ENCODE data around the gene RNASE12.
"Not testable (repeated sequence)": the region's sequence is repeated elsewhere in the genome, so short reads cannot be mapped to it uniquely, and the experiment has no call there.

Gene RNASE12

DNA sequence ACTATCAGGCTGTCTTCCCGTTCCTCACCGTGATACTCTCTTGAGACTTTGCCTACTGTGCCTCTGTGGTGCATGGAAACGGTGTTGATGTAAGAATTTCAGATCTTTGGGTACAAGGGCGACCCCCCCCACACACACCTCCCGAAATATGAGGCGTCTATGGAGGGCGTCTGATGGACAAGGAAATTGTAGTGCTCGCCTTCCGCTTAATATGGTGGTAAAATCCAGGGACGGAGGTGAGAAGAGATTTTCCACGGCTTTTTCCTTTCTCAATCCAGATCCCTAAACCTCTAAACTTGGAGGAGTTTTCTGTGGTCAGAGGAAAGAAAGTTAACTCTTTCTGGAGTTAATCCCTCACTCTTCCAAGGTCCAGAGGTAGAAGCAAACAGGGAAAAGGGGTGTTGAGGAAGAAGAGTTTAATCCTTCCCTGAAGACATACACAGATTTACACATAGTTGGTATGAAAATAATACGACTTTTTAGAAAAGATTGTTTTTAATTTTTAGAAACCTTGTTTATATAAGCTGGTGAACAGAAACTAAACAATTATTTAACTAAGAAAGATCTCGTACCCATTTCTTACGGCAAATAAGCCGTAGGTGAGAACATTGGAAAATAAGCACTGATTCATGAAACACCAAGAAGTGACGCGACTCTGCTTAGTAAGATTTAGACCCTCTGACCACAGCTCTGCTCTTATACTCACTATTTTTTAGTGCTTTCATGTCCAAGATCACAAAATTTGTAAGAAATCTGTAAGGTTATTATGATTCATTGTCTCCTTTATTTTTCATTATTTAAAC lies 23.1 kb upstream of the RNASE12 start:
- DNase-seq (ENCODE audit: low read depth): no peak

DNA sequence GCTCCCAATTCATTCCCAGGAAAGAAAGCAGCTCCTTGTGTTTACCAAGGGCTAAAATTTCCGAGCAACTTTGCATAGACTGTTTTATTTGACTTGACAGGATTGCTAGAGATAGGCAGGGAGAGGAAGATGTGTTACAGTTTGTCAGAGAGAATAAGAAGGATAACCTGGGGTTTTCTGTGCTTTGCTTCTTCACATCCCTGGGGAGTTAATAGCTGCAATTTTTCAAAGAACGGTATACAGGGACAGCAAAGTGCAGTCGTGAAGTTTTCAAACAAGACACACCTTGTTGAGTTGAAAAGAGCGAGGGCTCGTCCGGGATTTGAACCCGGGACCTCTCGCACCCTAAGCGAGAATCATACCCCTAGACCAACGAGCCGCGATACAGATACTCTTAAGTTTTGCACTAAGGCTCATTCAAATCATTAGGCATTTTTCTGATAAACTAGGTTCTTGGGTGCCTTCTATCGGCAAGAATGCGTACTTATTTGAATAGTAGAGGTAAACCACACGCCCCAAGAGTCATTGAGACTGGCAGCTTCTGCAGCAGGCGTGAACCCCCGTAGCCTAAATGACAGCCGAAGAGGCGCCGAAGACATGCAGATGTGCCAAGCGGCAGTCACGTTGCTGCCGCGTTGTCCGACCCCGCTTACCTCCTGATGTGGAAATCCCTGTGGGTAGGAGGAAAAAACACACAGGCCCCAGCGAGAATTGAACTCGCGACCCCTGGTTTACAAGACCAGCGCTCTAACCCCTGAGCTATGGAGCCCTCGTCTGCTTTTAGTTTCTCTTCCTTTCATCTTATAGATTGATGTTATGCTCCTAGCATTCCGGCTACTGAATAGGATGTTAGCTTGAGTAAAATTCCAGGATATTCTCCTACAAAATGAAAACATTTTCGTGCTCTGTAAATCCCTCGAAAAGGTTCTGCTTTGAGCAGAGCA lies 22.2 kb upstream of the RNASE12 start:
- DNase-seq (ENCODE audit: low read depth): peak; percentile 98

DNA sequence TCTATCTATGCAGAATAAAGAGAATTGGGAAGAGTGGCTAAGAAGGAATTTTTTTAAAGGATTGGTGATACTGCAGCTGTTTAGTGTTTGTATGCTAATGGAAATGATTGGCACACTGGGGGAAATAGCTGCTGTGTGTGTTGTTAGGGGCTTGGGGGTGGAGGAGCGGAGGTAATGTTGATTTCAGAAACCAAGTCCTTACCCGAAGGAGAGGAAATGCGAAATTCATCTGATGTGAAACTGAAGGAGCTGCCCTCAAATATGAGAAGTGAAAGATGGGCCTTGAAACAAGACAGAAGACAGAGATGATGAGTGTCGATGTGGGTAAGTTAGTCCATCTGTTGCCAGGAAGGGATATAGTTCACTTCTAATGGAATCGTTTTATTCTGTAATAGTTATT lies 21.2 kb upstream of the RNASE12 start:
- DNase-seq (ENCODE audit: low read depth): no peak

DNA sequence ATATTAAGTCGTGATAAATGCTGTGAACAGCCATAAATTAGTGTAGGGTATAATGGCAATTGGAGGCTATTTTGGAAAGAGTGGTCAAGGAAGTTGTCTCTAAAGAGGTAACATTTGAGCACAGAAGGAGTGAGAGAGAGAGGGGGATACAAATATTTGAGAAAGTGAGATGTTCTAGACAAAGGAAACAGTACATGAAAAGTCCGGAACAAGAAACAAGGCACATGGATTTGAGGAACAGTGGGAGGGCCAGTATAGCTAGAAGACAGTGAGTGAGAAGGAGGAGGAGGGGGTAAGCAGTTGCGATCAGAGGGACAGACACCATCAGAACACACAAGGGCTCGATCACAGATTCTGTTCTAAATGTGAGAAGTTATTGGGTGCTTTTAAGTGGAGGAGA lies 20.1 kb upstream of the RNASE12 start:
- no peak for DNase-seq (ENCODE audit: low read depth)

DNA sequence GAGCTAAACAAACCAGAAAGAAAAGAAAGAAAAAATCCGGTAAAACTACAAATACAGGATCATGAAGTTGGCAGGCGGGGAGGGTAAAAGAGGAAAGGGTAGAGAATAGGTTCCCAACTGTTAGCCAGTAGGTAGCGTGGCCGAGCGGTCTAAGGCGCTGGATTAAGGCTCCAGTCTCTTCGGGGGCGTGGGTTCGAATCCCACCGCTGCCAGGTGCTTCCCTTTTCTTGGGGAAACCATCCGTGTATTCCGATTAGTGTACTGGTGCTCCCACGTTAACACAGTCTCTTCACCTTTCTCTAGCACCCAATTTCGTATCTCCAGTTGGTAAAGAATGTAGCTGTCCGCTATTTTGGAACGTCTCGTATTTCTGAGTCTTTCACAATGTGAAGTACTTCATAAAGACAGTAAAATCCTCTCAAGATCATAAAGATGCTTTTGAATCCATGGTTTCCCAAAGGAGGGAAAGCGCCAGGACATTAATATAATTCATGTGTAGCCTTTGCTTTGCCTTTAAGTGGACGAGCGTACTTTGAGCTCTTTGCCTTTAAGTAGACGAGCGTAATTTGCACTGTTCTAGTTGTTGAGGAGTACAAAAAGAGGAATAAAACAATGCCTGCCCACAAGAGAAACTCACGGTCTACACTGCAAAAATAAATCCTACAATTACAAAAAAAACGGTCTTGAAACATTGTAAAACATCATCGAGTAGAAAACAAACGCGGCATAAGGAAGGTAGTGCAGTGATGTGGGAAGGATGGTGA lies 19.0 kb upstream of the RNASE12 start:
- no peak for DNase-seq (ENCODE audit: low read depth)

DNA sequence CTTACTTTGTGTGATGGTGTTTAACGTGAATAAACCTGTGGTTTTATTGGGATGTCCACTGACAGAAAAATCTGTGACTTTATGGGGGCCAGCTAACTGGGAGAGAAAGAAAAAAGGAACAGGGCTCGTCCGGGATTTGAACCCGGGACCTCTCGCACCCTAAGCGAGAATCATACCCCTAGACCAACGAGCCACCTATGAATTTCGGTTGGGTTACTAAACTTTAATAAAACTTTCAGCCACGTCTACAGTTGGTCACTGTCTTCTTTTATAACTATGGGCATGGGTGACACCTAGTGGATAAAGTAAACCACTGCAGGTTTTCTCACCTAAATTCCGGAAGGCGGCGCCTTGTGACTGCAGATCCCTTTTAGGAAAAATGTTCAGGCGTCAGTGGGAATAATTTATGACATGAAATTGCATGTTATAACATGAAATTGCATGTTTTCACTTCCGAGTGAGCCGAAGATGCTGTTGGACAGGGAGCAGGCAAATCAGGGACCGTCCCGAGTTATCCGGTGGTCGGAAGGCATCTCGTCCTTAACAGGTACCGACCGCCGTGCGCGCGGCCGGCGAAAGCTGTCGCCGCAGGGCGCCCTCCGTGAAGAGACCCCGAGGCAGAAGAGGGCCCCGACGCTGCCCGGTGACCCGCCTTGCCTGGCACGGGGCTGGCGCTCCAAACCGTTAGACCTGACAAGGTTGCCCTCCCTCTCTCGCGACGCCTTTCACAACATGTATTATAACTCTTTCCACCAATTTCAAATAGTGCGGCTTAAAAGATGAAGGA lies 18.2 kb upstream of the RNASE12 start:
- peak; percentile 92 for DNase-seq (ENCODE audit: low read depth)

DNA sequence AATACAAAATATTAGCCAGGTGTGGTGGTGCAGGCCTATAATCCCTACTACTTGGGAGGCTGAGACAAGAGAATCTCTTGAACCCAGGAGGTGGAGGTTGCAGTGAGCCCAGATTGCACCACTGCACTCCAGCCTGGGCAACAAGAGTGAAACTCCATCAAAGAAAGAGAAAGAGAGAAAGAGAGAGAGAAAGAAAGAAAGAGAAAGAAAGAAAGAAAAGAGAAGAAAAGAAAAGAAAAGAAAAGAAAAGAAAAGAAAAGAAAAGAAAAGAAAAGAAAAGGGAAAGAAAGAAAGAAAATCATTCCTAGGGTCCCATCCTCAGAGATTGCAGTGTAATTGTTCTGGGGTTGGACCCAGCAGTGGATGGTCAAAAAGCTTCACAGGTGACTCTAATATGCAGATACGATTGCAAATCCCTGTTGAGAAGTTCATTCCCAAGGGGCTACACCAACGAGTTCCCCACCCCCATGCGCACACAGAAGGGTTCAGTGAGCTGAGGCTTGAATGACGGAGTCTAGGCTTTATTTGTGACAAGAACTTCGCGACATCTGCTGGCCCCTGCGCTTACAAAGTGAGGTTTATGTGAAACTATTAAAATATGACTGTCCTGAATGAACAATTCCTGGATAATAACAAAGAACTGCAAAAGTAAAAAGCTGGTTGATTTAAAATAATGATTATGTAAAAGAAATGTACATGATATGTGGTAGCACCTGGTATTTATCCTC lies 17.4 kb upstream of the RNASE12 start:
- DNase-seq (ENCODE audit: low read depth): no peak

DNA sequence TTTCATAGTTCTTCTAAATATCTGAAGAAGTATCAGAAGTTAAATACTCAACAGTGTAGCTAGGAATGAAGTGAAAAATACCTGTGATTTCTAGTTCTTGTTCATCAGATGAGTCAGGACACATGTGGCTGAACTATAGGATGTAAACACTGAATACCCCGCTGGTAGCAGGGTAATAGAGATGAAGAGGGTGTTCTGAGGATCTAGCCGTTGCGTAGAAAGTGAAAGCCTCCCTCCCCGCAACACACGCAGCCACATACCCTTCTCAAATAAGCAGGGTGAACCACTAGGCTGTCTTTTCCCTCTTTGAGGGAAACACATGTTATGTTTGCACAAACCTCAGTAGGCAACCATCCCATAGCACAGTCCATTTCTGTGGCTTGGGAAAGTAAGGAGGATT lies 16.4 kb upstream of the RNASE12 start:
- DNase-seq (ENCODE audit: low read depth): no peak

DNA sequence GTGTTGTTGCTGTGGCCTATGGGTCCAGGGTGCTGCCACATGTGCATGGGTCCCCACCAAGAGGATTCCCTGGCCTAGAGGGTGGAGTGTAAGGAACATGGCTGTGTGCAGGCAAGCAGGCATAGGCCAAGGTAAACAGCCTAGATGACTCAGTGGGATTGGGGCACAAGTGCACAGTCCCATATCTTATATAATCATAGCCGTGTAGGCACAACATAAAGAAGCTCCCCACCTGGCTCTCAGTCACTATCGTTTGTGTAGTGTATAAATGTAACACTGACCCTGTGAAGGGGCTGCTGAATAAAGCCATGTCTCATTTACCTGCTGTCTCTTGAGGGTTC lies 15.7 kb upstream of the RNASE12 start:
- no peak for DNase-seq (ENCODE audit: low read depth)

DNA sequence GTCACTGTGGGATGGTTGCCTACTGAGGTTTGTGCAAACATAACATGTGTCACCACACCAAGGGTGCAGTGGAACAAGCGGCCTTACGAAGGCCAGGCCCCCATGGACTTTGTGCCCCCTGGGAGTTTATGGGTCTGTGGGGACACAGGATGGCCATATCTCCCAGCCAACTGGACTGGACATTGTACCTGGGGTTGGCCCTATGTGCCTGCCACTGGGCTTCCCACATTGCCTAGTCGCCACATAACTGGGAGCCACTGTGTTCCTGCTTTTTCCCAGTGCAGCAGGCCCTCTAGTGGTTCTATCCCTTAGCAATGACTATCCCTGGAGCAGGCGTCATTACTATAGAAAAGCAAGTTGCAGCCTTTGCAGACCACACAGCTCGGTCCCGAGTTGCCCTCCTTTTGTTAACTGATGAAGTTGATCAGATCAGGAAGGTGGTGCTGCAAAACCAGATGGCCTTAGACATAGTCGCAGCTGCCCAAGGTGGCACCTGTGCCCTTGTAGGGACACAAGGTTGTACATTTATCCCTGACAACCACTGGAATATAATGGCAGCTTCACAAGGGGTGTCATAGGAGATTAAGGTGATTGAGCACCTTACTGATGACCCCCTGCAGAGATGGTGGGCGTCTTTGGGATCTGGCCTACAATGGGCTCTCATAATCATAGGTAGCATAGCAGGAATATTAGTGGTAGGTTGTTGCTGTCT lies 15.2 kb upstream of the RNASE12 start:
- DNase-seq (ENCODE audit: low read depth): no peak

DNA sequence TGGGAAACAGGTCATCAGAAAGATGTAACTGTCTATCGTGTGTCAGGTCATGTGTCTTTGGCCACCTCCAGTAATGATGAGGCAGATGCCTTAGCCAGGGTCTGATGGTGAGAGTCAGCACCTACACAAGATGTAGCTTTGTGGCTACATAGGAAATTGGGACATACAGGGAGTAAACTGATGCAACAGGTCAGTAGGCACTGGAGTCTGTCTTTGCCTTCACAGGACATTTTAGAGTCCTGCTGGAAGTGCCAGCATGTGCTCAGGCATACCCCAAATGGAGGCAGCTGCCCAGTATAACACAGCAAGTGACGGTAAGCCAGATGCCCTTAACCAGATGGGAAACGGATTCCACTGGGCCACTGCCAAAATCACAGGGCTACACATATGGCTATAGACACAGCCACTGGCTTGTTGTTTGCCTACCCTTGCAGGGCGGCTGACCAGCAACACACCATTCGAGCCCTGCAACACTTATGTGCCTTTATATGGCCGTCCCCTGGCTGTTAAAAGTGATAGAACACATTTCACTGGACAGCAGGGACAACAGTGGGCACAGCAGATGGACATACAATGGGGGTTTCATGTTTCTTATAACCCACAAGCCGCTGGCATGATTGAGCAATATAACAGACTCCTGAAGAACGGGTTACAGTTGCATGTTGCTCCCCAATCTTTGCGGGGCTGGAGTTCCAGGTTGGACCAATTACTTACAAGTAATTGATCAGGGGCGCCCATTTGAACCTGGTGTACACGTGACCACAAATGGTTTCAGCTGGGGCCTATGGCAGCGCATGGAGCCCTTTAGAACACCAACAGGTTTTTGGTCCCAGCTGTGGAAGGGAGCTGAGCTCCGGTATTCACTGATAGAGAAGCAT lies 12.9 kb upstream of the RNASE12 start:
- DNase-seq (ENCODE audit: low read depth): no peak

DNA sequence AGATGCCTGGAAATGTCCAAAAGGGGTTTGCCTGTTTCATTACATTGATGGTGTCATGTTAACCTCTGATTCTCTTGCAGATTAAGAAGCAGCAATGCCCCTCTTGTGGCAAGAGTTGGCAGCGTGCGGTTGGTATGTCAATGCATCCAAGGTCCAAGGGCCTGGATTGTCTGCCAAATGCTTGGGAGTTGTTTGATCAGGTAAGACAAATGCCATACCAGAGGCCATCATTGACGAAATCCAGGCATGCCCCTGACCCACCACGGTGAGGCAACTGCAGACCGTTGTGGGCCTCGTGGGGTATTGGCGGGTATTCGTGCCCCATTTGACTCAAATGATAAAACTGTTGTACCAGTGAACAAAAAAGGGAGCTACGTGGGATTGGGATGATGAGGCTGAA lies 11.4 kb upstream of the RNASE12 start:
- no peak for DNase-seq (ENCODE audit: low read depth)

DNA sequence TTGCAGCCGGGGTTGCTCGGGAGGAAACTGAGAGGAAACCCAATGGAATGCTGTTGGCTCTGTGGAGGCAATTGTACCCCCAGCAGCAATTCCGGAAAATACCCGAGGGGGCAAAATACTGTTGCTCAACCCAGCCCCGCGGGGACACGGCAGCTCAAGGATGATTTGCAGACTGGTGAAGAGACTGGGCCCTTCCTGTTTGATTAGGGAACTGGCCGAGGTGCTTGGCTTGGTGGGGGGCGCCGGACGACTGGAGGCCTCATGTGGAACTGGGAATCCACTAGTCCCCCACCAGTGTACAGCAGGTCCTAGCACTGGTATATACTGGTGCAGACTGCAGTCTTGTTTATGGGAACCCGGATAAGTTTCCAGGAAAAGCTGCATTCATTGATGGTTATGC lies 10.3 kb upstream of the RNASE12 start:
- DNase-seq (ENCODE audit: low read depth): no peak

DNA sequence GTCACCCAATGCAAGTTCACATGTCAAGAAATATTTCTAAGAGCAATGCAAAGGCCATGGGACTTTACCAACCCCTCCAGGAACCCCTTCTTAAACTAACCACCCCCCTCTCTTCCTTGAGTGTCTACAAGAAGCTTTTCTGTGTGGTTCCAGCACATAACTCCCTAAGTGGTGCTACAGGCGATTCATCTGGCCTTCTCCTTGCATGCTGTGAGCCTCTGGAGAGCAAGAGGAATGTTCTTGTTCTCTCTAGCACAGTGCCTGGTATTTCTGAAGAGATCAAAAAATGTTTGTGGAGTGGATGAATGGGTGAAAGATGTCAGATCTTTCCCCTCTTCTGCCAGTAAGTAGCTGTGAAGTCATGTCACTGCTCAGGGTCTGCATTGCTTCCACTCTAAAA lies 5.9 kb upstream of the RNASE12 start:
- DNase-seq (ENCODE audit: low read depth): no peak

DNA sequence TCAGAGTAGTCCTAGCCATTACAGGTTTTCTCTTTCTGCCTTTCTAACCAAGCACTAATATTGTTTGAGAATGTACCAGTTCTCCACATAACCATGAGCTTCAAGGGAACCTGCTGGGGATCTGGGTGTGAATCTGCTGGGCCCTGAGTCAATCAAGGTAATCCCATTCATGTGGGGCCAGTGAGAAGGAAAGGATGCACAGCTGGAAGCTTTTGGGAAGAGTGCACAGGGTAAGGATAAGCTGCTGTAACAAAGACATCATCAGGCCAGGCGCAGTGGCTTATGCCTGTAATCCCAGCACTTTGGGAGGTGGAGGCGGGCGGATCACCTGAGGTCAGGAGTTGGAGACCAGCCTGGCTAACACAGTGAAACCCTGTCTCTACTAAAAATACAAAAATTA lies 4.5 kb upstream of the RNASE12 start:
- DNase-seq (ENCODE audit: low read depth): not testable (repeated sequence)

DNA sequence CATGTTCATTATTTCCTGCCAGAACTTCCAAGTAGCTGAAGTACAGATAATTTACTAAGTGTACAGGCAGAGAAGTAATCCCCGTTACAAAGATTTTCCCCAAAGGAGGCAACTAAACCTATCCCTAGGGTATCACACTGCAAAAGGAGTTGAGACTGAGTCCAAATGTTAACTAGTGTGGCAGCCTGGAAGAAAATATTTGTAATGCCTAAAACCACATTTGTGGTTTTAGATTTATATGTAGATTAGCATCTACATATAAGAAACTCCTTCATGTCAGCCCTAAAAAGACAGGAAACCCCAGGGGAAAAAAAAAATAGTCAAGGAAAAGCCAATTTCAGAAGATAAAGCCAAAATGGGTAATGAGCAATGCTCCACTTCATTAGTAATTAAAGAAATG lies 1.4 kb upstream of the RNASE12 start:
- no peak for DNase-seq (ENCODE audit: low read depth)

DNA sequence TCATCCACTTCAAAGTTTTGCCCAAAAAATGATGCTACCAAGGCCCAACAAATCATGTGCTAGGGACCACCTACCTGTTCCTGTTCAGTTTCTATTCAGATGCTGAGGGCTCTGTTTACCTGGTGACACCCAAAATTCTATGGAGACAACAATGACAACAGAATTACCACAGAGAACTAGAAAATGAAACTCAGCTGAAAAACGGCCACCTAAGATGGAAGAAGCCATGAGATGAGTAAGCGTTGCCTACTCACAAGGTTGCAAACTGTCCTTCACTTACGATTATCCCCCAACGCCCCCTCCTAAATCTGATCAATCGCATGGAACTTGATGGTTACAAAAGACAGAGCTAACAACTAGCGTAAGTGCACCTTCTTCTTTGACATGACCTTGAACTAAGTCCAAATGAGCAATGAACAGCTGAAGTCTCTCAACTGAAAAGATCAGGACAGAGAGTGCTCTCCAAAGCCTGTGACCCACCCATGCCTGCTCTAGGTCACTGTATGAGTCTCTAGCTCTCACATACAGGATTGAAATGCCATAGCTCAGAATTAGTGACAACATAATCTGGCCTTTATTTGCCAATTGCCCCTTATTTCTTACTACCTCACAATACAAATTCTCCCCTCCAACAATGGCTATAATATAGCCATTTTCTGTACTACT lies 3.6 kb downstream of the RNASE12 start, which contains the start of gene RNASE11:
TSS of gene RNASE11 (minus strand) at position 513 of the 666 bp plus-strand sequence.
- no peak for DNase-seq (ENCODE audit: low read depth)

DNA sequence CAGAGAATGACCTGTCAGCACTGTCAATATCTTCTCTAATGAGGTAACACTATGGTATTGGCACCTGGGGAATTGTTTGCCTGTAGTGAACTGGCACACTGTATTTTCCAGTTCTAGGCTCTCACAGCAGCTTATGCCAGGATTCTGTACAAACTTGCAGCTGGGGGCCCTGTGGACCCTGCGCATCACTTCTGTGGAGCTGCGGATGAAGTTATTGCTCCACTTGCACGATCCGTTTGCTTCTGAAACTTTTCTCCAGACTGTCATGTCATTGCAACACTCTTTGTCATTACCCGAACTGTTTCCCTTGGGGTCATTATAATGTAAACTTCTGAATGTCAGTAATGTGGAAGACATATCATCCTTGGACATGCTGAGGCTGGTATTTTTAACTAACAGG lies 7.3 kb downstream of the RNASE12 start:
- DNase-seq (ENCODE audit: low read depth): no peak

DNA sequence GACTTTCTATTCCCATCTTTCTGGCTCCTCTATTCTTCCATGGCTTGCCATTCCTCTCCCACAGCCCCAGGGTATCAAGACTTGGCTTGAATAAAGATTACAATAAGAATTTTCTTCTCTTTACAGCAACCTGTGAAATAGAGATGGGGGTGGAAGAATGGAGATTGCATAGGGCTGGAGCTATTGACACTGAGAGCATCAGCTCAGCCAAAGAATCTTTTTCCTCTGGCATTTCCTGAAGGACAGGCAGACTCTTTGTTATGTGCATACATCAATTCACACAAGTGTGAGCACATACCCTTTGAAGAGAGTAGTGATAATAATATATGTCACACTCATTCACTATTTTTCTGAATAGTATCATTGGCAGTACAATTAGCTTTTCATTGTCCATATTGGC lies 8.0 kb downstream of the RNASE12 start:
- no peak for DNase-seq (ENCODE audit: low read depth)
